ENCODE results near the gene CIRBP.

- TF ChIP-seq CTCF (CRISPR knock-in tag; IDR thresholded peaks at IDR 0.05) (no peak), HMG20B (CRISPR knock-in tag; conservative IDR thresholded peaks at IDR 0.05) (no peak), MTA3 (CRISPR knock-in tag; IDR thresholded peaks at IDR 0.05) (no peak), SP5 (CRISPR knock-in tag; IDR thresholded peaks at IDR 0.05; ENCODE audit: borderline replicate concordance, low read depth) (no peak), MEIS1 (CRISPR knock-in tag; IDR thresholded peaks at IDR 0.05; ENCODE audit: borderline replicate concordance) (no peak), FOXA1 (IDR thresholded peaks at IDR 0.05) (no peak), FOXA1 (CRISPR knock-in tag; IDR thresholded peaks at IDR 0.05) (no peak), AHDC1 (CRISPR knock-in tag; IDR thresholded peaks at IDR 0.05; ENCODE audit: borderline replicate concordance) (no peak), KAT8 (CRISPR knock-in tag; IDR thresholded peaks at IDR 0.05) (no peak), AHR (CRISPR knock-in tag; IDR thresholded peaks at IDR 0.05) (no peak), ZNF263 (CRISPR knock-in tag; IDR thresholded peaks at IDR 0.05) (no peak; the same call in 1 of the 2 replicates)
- TF ChIP-seq, protein P1, sequence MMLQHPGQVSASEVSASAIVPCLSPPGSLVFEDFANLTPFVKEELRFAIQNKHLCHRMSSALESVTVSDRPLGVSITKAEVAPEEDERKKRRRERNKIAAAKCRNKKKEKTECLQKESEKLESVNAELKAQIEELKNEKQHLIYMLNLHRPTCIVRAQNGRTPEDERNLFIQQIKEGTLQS (CRISPR knock-in tag; IDR thresholded peaks at IDR 0.05), result no peak
- TF ChIP-seq, protein P2, sequence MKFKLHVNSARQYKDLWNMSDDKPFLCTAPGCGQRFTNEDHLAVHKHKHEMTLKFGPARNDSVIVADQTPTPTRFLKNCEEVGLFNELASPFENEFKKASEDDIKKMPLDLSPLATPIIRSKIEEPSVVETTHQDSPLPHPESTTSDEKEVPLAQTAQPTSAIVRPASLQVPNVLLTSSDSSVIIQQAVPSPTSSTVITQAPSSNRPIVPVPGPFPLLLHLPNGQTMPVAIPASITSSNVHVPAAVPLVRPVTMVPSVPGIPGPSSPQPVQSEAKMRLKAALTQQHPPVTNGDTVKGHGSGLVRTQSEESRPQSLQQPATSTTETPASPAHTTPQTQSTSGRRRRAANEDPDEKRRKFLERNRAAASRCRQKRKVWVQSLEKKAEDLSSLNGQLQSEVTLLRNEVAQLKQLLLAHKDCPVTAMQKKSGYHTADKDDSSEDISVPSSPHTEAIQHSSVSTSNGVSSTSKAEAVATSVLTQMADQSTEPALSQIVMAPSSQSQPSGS (CRISPR knock-in tag; IDR thresholded peaks at IDR 0.05), result no peak
These were observed 687 bp upstream of the CIRBP start for GRCh38 chr19:1268226-1269064.

All from HepG2 (cell line).